WTC11 (cell line): ENCODE data around the gene PRR18. TPM values are rescaled to one million over a fixed set of nuclear protein-coding genes. Genes with fewer than 3 reads are reported as not detected.

Experiments used
- ATAC-seq: fragments of 200-7000 bp; cut with Tn5 transposase; 2 replicates; pipeline ENCODE4 v1.10.0; 2021; ENCODE audit warnings: mild to moderate bottlenecking, moderate library complexity
- CTCF ChIA-PET: fragments of 300-600 bp; sonication (Branson Sonifier 250); formaldehyde crosslinking; loops from one replicate; lab custom pipeline; 2021; ENCODE audit warnings: antibody characterized with exemption; lab: Charles Lee
- POLR2A ChIA-PET: fragments of 350-600 bp; sonication (Branson Sonifier 250); formaldehyde crosslinking; loops from one replicate; lab custom pipeline; 2021; ENCODE audit warnings: antibody characterized with exemption; lab: Charles Lee
- DNase-seq: peaks from one replicate; pipeline ENCODE4 v3.0.0; 2021; ENCODE audit warnings: low spot score
- H3K27ac Mint-ChIP-seq: 2 replicates; pipeline ENCODE4 v1.8.0; 2021; ENCODE audit warnings: mixed read lengths
- H3K27me3 Mint-ChIP-seq: 2 replicates; pipeline ENCODE4 v1.8.0; 2021; ENCODE audit warnings: low read depth, mild to moderate bottlenecking, moderate library complexity, mixed read lengths
- H3K36me3 Mint-ChIP-seq: 2 replicates; pipeline ENCODE4 v1.8.0; 2021; ENCODE audit warnings: mixed read lengths
- H3K4me1 Mint-ChIP-seq: 2 replicates; pipeline ENCODE4 v1.8.0; 2022; ENCODE audit warnings: mixed read lengths
- H3K4me3 Mint-ChIP-seq: 2 replicates; pipeline ENCODE4 v1.8.0; 2021; ENCODE audit warnings: mild to moderate bottlenecking, moderate library complexity, mixed read lengths
- H3K9me3 Mint-ChIP-seq: 2 replicates; pipeline ENCODE4 v1.8.0; 2021; ENCODE audit warnings: mixed read lengths
- ATF3 ChIP-seq: sonication (generic); formaldehyde crosslinking; conservative IDR thresholded peaks from 2 replicates; pipeline ENCODE4 v1.8.1; 2022; ENCODE audit warnings: mild to moderate bottlenecking, missing genetic modification reagents
- CBFB ChIP-seq: sonication (generic); formaldehyde crosslinking; IDR thresholded peaks from 2 replicates; pipeline ENCODE4 v1.8.1; 2022; ENCODE audit warnings: mild to moderate bottlenecking, low read depth, missing genetic modification reagents
- FOXJ3 ChIP-seq: sonication (generic); formaldehyde crosslinking; IDR thresholded peaks from 2 replicates; pipeline ENCODE4 v1.9.0; 2021; ENCODE audit warnings: missing genetic modification reagents, mild to moderate bottlenecking, borderline replicate concordance
- FOXK1 ChIP-seq: sonication (generic); formaldehyde crosslinking; IDR thresholded peaks from 2 replicates; pipeline ENCODE4 v1.8.0; 2022; ENCODE audit warnings: mild to moderate bottlenecking, moderate library complexity, missing genetic modification reagents
- FOXP4 ChIP-seq: sonication (generic); formaldehyde crosslinking; IDR thresholded peaks from 2 replicates; pipeline ENCODE4 v1.8.0; 2022; ENCODE audit warnings: mild to moderate bottlenecking, missing genetic modification reagents
- GRHL2 ChIP-seq: fragments of 250-450 bp; sonication (Bioruptor Pico); IDR thresholded peaks from 2 replicates; pipeline ENCODE4 v1.8.0; 2022; ENCODE audit warnings: mild to moderate bottlenecking, moderate library complexity; ENCODE audit not compliant: insufficient replicate concordance, severe bottlenecking
- GTF2I ChIP-seq: fragments of 250-450 bp; sonication (Bioruptor Pico); conservative IDR thresholded peaks from 2 replicates; pipeline ENCODE4 v1.4.0; 2021; ENCODE audit warnings: mild to moderate bottlenecking
- IRF2 ChIP-seq: sonication (generic); formaldehyde crosslinking; IDR thresholded peaks from 2 replicates; pipeline ENCODE4 v1.8.0; 2022; ENCODE audit warnings: low read depth, missing genetic modification reagents, borderline replicate concordance
- JAZF1 ChIP-seq: fragments of 250-450 bp; sonication (Bioruptor Pico); IDR thresholded peaks from 2 replicates; pipeline ENCODE4 v1.9.0; 2021; ENCODE audit warnings: moderate library complexity, mild to moderate bottlenecking, inconsistent platforms
- KAT7 ChIP-seq: sonication (generic); formaldehyde crosslinking; IDR thresholded peaks from 2 replicates; pipeline ENCODE4 v1.8.1; 2023; ENCODE audit warnings: missing genetic modification reagents, mild to moderate bottlenecking, borderline replicate concordance
- NFYB ChIP-seq: sonication (generic); formaldehyde crosslinking; conservative IDR thresholded peaks from 2 replicates; pipeline ENCODE4 v1.8.0; 2022; ENCODE audit warnings: low read depth, missing genetic modification reagents
- NR1H2 ChIP-seq: sonication (generic); formaldehyde crosslinking; IDR thresholded peaks from 2 replicates; pipeline ENCODE4 v1.9.0; 2021; ENCODE audit warnings: mild to moderate bottlenecking, moderate library complexity, missing genetic modification reagents
- NR2C2 ChIP-seq: sonication (generic); formaldehyde crosslinking; IDR thresholded peaks from 2 replicates; pipeline ENCODE4 v1.8.0; 2022; ENCODE audit warnings: mild to moderate bottlenecking, missing genetic modification reagents
- NR3C1 ChIP-seq: sonication (generic); formaldehyde crosslinking; conservative IDR thresholded peaks from 2 replicates; pipeline ENCODE4 v1.8.1; 2023; ENCODE audit warnings: low read depth, mild to moderate bottlenecking, missing genetic modification reagents
- RORB ChIP-seq: fragments of 250-450 bp; sonication (Bioruptor Pico); IDR thresholded peaks from 2 replicates; pipeline ENCODE4 v1.9.0; 2021; ENCODE audit warnings: mild to moderate bottlenecking
- SMAD3 ChIP-seq: sonication (generic); formaldehyde crosslinking; IDR thresholded peaks from 2 replicates; pipeline ENCODE4 v1.8.0; 2022; ENCODE audit warnings: missing genetic modification reagents, mild to moderate bottlenecking, borderline replicate concordance
- TP53 ChIP-seq: sonication (generic); formaldehyde crosslinking; IDR thresholded peaks from 2 replicates; pipeline ENCODE4 v1.8.1; 2023; ENCODE audit warnings: mild to moderate bottlenecking, missing genetic modification reagents
- USF1 ChIP-seq: sonication (generic); formaldehyde crosslinking; IDR thresholded peaks from 2 replicates; pipeline ENCODE4 v1.8.0; 2022; ENCODE audit warnings: mild to moderate bottlenecking, missing genetic modification reagents
- ZBTB21 ChIP-seq: sonication (generic); formaldehyde crosslinking; IDR thresholded peaks from 2 replicates; pipeline ENCODE4 v1.8.1; 2023; ENCODE audit warnings: mild to moderate bottlenecking, missing genetic modification reagents, borderline replicate concordance
- ZNF121 ChIP-seq: sonication (generic); formaldehyde crosslinking; IDR thresholded peaks from 2 replicates; pipeline ENCODE4 v1.8.0; 2023; ENCODE audit warnings: missing genetic modification reagents
- ZNF219 ChIP-seq: sonication (generic); formaldehyde crosslinking; IDR thresholded peaks from 2 replicates; pipeline ENCODE4 v1.8.0; 2023; ENCODE audit warnings: missing genetic modification reagents, mild to moderate bottlenecking, borderline replicate concordance
- ZNF416 ChIP-seq: fragments of 250-450 bp; sonication (Bioruptor Pico); IDR thresholded peaks from 2 replicates; pipeline ENCODE4 v1.9.0; 2021; ENCODE audit warnings: mild to moderate bottlenecking, inconsistent platforms
- ZNF423 ChIP-seq: fragments of 250-450 bp; sonication (Bioruptor Pico); IDR thresholded peaks from 2 replicates; pipeline ENCODE4 v2.1.2; 2022; ENCODE audit warnings: mild to moderate bottlenecking, moderate library complexity
- total RNA-seq: library from RNA; stranded (reverse); gene quantifications from 3 replicates; pipeline ENCODE4 v1.2.3, GENCODE V29; 2021
- TF ChIP-seq, protein P1 (sequence below): sonication (generic); formaldehyde crosslinking; IDR thresholded peaks from 2 replicates; pipeline ENCODE4 v1.8.0; 2023; ENCODE audit warnings: missing genetic modification reagents
- TF ChIP-seq, protein P2 (sequence below): fragments of 200-600 bp; IDR thresholded peaks from 2 replicates; pipeline ENCODE4 v1.8.0; 2022; ENCODE audit warnings: antibody characterized with exemption
- TF ChIP-seq, protein P3 (sequence below): sonication (generic); formaldehyde crosslinking; conservative IDR thresholded peaks from 2 replicates; pipeline ENCODE4 v1.8.1; 2023; ENCODE audit warnings: mild to moderate bottlenecking, low read depth, missing genetic modification reagents, moderate library complexity
- TF ChIP-seq, protein P4 (sequence below): sonication (generic); formaldehyde crosslinking; IDR thresholded peaks from 2 replicates; pipeline ENCODE4 v1.8.0; 2022; ENCODE audit warnings: mild to moderate bottlenecking, missing genetic modification reagents

Gene PRR18
- total RNA-seq, 1 experiment from 2014 or later, result 0.52 TPM

GRCh38 chr6:166341464-166341863 lies 33.3 kb upstream of the PRR18 start:
- CTCF ChIA-PET, result interaction anchor here (1.2 to 2.2 kb wide), 3 partner anchors 28 to 60 kb away, joined by 7 to 10 read pairs (median 7); no protein-coding TSS in a partner anchor
- H3K27ac Mint-ChIP-seq, result no peak overlapping the region
- POLR2A ChIA-PET, result interaction anchor here (0.7 kb wide), 1 partner anchor 1297 kb away, joined by 4 read pairs; no protein-coding TSS in a partner anchor
- no peaks in the 10 kb centered on the region; the same call in 1 of the 2 replicates for H3K27me3 Mint-ChIP-seq
- H3K4me1 Mint-ChIP-seq, result peaks cover 15% of the 10 kb centered on the region
- H3K4me3 Mint-ChIP-seq, result peak overlapping the region; percentile 84
- TF ChIP-seq ZNF219 (no peak), NFYB (CRISPR knock-in tag) (no peak), ZNF423 (CRISPR knock-in tag) (no peak), TP53 (no peak), FOXP4 (no peak), GRHL2 (CRISPR knock-in tag) (no peak), IRF2 (no peak), NR2C2 (CRISPR knock-in tag) (no peak)
- TF ChIP-seq, protein P1, sequence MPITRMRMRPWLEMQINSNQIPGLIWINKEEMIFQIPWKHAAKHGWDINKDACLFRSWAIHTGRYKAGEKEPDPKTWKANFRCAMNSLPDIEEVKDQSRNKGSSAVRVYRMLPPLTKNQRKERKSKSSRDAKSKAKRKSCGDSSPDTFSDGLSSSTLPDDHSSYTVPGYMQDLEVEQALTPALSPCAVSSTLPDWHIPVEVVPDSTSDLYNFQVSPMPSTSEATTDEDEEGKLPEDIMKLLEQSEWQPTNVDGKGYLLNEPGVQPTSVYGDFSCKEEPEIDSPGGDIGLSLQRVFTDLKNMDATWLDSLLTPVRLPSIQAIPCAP (CRISPR knock-in tag), result no peak
- no peak for ATAC-seq
- no peak for DNase-seq
- peaks cover 7% of the 10 kb centered on the region for H3K36me3 Mint-ChIP-seq
- no peaks in the 10 kb centered on the region for H3K9me3 Mint-ChIP-seq

DNA sequence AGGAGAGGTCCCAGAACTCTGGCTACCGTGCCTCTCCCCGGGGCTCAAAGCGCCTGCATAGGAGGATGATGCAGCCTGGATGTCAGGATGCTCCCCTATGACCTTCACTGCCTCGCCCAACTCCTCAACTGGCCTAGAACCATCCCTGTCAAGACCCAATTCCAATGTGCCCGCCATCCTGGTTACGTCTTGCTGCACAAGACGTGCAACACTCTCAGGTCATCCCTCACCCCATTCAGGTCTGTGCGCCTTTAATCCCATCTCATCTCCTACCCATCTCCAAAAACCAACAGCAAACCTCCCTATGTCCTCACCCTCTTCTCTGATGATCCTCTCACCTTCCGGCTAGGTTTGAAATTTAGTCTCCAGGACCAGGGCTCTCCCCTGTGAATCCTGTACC lies 30.7 kb upstream of the PRR18 start:
- POLR2A ChIA-PET, result no interaction called here
- Mint-ChIP-seq H3K36me3 (peaks cover 24% of the 10 kb centered on the region), H3K4me1 (peaks cover 18% of the 10 kb centered on the region), H3K27me3 (no peaks in the 10 kb centered on the region), H3K9me3 (no peaks in the 10 kb centered on the region), H3K4me3 (no peak overlapping the region), H3K27ac (no peak overlapping the region)
- ATAC-seq (no peak), DNase-seq (no peak)
- CTCF ChIA-PET, result no interaction called here
- no peak for TF ChIP-seq FOXJ3 (CRISPR knock-in tag)
- no peak for TF ChIP-seq FOXK1
- TF ChIP-seq NR3C1 (CRISPR knock-in tag), result no peak
- no peak for TF ChIP-seq GTF2I (CRISPR knock-in tag)
- no peak for TF ChIP-seq JAZF1 (CRISPR knock-in tag)
- TF ChIP-seq USF1 (CRISPR knock-in tag), result no peak
- TF ChIP-seq NR1H2 (CRISPR knock-in tag), result no peak
- no peak for TF ChIP-seq CBFB (CRISPR knock-in tag)
- no peak for TF ChIP-seq ZNF416 (CRISPR knock-in tag)
- no peak for TF ChIP-seq RORB (CRISPR knock-in tag)
- TF ChIP-seq, protein P2, sequence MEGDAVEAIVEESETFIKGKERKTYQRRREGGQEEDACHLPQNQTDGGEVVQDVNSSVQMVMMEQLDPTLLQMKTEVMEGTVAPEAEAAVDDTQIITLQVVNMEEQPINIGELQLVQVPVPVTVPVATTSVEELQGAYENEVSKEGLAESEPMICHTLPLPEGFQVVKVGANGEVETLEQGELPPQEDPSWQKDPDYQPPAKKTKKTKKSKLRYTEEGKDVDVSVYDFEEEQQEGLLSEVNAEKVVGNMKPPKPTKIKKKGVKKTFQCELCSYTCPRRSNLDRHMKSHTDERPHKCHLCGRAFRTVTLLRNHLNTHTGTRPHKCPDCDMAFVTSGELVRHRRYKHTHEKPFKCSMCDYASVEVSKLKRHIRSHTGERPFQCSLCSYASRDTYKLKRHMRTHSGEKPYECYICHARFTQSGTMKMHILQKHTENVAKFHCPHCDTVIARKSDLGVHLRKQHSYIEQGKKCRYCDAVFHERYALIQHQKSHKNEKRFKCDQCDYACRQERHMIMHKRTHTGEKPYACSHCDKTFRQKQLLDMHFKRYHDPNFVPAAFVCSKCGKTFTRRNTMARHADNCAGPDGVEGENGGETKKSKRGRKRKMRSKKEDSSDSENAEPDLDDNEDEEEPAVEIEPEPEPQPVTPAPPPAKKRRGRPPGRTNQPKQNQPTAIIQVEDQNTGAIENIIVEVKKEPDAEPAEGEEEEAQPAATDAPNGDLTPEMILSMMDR, result no peak
- no peak for TF ChIP-seq SMAD3 (CRISPR knock-in tag)
- TF ChIP-seq NR2C2 (CRISPR knock-in tag), result no peak
- no peak for TF ChIP-seq KAT7
- no peak for TF ChIP-seq ZBTB21
- no peak for TF ChIP-seq ATF3 (CRISPR knock-in tag)
- TF ChIP-seq, protein P3, sequence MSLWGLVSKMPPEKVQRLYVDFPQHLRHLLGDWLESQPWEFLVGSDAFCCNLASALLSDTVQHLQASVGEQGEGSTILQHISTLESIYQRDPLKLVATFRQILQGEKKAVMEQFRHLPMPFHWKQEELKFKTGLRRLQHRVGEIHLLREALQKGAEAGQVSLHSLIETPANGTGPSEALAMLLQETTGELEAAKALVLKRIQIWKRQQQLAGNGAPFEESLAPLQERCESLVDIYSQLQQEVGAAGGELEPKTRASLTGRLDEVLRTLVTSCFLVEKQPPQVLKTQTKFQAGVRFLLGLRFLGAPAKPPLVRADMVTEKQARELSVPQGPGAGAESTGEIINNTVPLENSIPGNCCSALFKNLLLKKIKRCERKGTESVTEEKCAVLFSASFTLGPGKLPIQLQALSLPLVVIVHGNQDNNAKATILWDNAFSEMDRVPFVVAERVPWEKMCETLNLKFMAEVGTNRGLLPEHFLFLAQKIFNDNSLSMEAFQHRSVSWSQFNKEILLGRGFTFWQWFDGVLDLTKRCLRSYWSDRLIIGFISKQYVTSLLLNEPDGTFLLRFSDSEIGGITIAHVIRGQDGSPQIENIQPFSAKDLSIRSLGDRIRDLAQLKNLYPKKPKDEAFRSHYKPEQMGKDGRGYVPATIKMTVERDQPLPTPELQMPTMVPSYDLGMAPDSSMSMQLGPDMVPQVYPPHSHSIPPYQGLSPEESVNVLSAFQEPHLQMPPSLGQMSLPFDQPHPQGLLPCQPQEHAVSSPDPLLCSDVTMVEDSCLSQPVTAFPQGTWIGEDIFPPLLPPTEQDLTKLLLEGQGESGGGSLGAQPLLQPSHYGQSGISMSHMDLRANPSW (CRISPR knock-in tag), result no peak
- TF ChIP-seq, protein P4, sequence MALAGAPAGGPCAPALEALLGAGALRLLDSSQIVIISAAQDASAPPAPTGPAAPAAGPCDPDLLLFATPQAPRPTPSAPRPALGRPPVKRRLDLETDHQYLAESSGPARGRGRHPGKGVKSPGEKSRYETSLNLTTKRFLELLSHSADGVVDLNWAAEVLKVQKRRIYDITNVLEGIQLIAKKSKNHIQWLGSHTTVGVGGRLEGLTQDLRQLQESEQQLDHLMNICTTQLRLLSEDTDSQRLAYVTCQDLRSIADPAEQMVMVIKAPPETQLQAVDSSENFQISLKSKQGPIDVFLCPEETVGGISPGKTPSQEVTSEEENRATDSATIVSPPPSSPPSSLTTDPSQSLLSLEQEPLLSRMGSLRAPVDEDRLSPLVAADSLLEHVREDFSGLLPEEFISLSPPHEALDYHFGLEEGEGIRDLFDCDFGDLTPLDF (CRISPR knock-in tag), result no peak
- TF ChIP-seq ZNF121 (CRISPR knock-in tag), result no peak
